Lower leg skin (tissue), 4 donors: ENCODE measurements around the gene ERVK3-1. TPM values are rescaled to one million over a fixed set of nuclear protein-coding genes. Genes with fewer than 3 reads are reported as not detected.
"Not testable (repeated sequence)": the region's sequence is repeated elsewhere in the genome, so short reads cannot be mapped to it uniquely, and the experiment has no call there.

Source experiments
- DNase-seq, 2 donors: peaks; one replicate each; pipeline ENCODE4 v3.0.0-alpha.2; 2019; ENCODE audit warnings: low spot score in 2 of 2
- H3K4me3 ChIP-seq: fragments of 200-600 bp; sonication (generic); 2 replicates; pipeline ENCODE4 v1.5.1; 2017; ENCODE audit warnings: mild to moderate bottlenecking, low read depth; ENCODE audit not compliant: poor library complexity, severe bottlenecking
- CTCF ChIP-seq, 3 donors: fragments of 450-650 bp; IDR thresholded peaks; one replicate each; pipeline ENCODE4 v1.5.1; 2016; ENCODE audit warnings: antibody characterized with exemption in 3 of 3, mild to moderate bottlenecking in 3 of 3, moderate library complexity in 2 of 3
- POLR2A ChIP-seq, 2 donors: fragments of 450-650 bp; IDR thresholded peaks; one replicate each; pipeline ENCODE4 v1.6.1; 2016 to 2017; ENCODE audit warnings: antibody characterized with exemption in 2 of 2, mild to moderate bottlenecking in 1 of 2, moderate library complexity in 1 of 2
- WGBS, 2 donors: methylation state at CpG; one replicate each; pipeline ENCODE4 v1.1.5; 2018; 5-methylcytosine and 5-hydroxymethylcytosine counted together
- intact Hi-C: fragments of 100-400 bp; cut with DNase I; formaldehyde crosslinking; loops from one replicate; pipeline ENCODE4 v1.15.0; 2023; ENCODE audit warnings: low total_unique reads
- total RNA-seq, 4 donors: library from RNA; depleted of rRNA; stranded (reverse); fragments of >200 nt; gene quantifications; one replicate each; pipeline ENCODE4 v1.1.0, GENCODE V29; 2016

ERVK3-1 gene
- total RNA-seq, 4 donors from 2014 or later = 23.3 to 50.1 (median 33.4) TPM

GRCh38 chr19:58305932-58306323 lies 751 bp downstream of the ERVK3-1 start:
- intact Hi-C loops = loop anchor here (5.0 kb wide), 1 partner anchor 214 kb away; no protein-coding TSS in a partner anchor
- DNase-seq = no peak
- H3K4me3 ChIP-seq = no peak overlapping the region
- WGBS, 2 donors = 60 to 69% methylated on average over 12 of the region's 12 CpGs
- TF ChIP-seq POLR2A (IDR thresholded peaks at IDR 0.05) (no peak), CTCF (IDR thresholded peaks at IDR 0.05) (no peak)

GRCh38 chr19:58307736-58308135 lies 2.6 kb downstream of the ERVK3-1 start:
- intact Hi-C loops = loop anchor here (5.0 kb wide), 1 partner anchor 215 kb away; no protein-coding TSS in a partner anchor
- TF ChIP-seq POLR2A (IDR thresholded peaks at IDR 0.05) = no peak
- no peak for TF ChIP-seq CTCF (IDR thresholded peaks at IDR 0.05)

GRCh38 chr19:58310685-58311084 lies 5.5 kb downstream of the ERVK3-1 start:
- DNase-seq, H3K4me3 ChIP-seq, intact Hi-C loops: not testable (repeated sequence)
- 58 to 59% methylated on average over 12 to 13 of the region's 13 CpGs for WGBS, 2 donors

More at GRCh38 chr19:58307736-58308135, 2.6 kb downstream of the ERVK3-1 start:
- no peak overlapping the region for H3K4me3 ChIP-seq
- 87 to 95% methylated on average over 4 of the region's 4 CpGs for WGBS, 2 donors
- DNase-seq = no peak

- intact Hi-C loops = no loop called here
- DNase-seq = no peak
- TF ChIP-seq POLR2A (IDR thresholded peaks at IDR 0.05) = no peak
- no peak for TF ChIP-seq CTCF (IDR thresholded peaks at IDR 0.05)
- 65 to 72% methylated on average over 7 of the region's 7 CpGs for WGBS, 2 donors
- no peak overlapping the region for H3K4me3 ChIP-seq
Measured at GRCh38 chr19:58311345-58311865, 6.2 kb downstream of the ERVK3-1 start.

GRCh38 chr19:58315580-58315979 lies 10.4 kb downstream of the ERVK3-1 start:
- 94 to 96% methylated on average over 2 of the region's 2 CpGs for WGBS, 2 donors
- H3K4me3 ChIP-seq = no peak overlapping the region
- no peak for DNase-seq
- intact Hi-C loops = no loop called here
- TF ChIP-seq CTCF (IDR thresholded peaks at IDR 0.05) (no peak), POLR2A (IDR thresholded peaks at IDR 0.05) (no peak)

- 61 to 64% methylated on average over 7 of the region's 7 CpGs for WGBS, 2 donors
- intact Hi-C loops = no loop called here
- no peak overlapping the region for H3K4me3 ChIP-seq
- no peak for DNase-seq
- TF ChIP-seq POLR2A (IDR thresholded peaks at IDR 0.05) = no peak
- TF ChIP-seq CTCF (IDR thresholded peaks at IDR 0.05) = no peak
Measured at GRCh38 chr19:58317476-58318072, 12.4 kb downstream of the ERVK3-1 start.
